GM18502 (cell line): ENCODE data around the gene HDHD3.
"Not testable (repeated sequence)": the region's sequence is repeated elsewhere in the genome, so short reads cannot be mapped to it uniquely, and the experiment has no call there.

Experiments
- ATAC-seq: cut with Tn5 transposase; IDR thresholded peaks from one replicate; pipeline ENCODE4 v1.9.1; 2021; ENCODE audit warnings: mild to moderate bottlenecking; ENCODE audit not compliant: unreplicated experiment, poor library complexity

The HDHD3 gene, protein sequence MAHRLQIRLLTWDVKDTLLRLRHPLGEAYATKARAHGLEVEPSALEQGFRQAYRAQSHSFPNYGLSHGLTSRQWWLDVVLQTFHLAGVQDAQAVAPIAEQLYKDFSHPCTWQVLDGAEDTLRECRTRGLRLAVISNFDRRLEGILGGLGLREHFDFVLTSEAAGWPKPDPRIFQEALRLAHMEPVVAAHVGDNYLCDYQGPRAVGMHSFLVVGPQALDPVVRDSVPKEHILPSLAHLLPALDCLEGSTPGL

DNA sequence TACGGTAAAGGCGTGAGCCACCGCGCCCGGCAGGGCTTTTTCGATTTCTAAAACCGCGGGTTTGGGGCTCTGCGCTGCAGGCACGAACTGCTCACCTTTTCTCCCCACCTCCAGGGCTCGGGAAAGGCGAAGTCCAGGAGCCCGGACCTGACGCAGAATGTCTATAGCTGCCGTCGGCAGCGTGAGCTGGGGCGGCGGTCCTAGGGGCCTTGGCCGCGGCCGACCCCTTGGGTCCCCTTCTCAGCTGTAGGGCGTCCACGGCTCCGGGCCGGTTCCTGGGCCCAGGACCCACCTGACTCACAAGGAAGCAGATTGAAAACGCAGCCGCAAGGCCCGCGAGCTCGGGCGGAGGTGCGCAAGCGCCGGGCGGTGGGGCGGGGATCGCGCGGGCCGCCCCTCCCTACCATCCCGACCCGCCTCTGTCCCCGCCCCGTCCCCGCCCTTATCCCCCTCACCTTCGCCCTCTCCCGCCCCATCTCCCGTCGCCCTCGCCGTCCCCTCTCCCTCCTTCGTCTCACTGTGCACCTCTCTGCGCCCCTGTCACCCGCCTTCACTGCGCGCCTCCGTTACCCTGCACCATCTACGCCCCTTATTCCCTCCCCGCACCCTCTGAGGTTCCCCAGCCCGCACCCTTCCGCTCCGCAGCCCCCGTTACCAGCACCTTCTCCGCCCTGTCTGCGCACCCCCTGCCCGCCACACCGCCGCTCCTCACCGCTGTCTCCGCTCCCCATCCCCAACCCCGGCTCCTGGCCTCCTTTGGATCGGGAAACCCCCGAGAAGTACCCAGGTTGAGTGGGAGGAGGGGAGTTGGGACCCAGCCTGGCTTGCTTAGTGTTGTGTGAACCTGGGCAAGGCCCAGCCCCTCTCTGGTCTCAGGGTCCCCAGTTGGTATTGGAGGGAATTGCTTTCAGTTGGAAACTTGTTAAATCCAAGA is at the start of gene HDHD3:
Gene HDHD3 (minus strand): TSS at position 353 of the 934 bp plus-strand sequence. CDS start 2,632 bp downstream, outside the sequence.
- peak; percentile 74 for ATAC-seq

GRCh38 chr9:113425072-113425471 is 48.3 kb upstream of the HDHD3 start:
- no peak for ATAC-seq

- no peak for ATAC-seq
These were observed 44.9 kb upstream of the HDHD3 start for GRCh38 chr9:113421726-113422125.

- no peak for ATAC-seq
These were observed 40.6 kb upstream of the HDHD3 start for GRCh38 chr9:113417370-113417769.

GRCh38 chr9:113416149-113416721 is 39.4 kb upstream of the HDHD3 start:
- peak; percentile 95 for ATAC-seq

DNA sequence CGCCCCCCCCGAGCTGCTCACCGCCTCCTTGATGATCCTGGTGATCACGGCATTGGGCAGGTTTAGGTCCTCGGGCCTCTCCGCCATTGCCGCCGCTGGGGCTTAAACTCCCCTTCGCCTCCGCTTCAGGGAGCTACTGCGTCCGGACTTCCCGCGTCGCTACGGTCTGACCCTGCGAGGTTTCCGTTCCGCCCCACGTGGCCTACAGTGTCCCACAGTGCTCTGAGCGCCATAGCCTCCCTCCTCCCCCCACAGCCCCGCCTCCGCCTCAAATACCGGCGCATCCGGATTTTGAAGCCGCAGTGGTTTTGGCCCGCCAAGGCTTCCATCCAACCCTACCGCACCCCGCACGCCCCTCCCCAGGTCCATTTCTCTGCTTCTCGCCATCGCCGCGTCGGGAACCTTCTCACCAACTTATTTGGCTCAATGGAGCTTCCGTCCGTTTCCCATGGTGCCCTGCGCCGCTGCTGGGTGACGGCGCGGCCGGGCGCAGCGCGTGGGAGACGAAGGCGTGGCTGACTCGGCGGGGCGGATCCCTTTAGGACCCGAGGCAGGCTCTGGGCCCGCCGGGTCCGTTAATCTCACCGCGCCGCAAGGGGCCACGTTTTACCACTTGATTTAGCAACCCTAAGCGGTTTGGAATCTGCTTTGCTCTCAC is 33.5 kb upstream of the HDHD3 start, which contains the start of the genes C9orf43 and POLE3:
Gene C9orf43 (plus strand): TSS at position 541 of the 658 bp plus-strand sequence. CDS start 2,747 bp downstream, outside the sequence.
Gene POLE3 (minus strand): TSS at position 469 of the 658 bp plus-strand sequence. CDS start 382 bp downstream, at position 87.
- peak; percentile 88 for ATAC-seq

- peak; percentile 3 for ATAC-seq
These were observed 33.1 kb upstream of the HDHD3 start for GRCh38 chr9:113409883-113410206.

DNA sequence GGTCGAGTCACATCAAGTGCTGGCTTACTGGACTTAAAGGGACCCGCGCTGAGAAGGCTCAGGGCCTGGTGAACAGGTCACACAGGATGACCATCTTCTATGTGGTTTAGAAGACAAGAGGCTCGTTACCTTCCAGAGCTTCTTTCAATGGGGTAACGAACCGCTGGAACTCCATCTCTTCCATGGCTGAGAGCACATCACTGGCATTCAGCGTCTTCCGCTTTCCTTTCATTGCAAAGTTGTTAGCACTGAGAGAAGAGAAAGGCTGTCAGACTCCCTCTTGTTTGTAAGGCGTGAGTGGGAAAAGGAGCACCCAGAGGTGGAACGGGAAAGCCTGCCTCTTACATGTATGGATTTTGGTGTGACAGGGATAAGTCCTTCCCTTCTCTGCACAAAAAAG is 32.7 kb upstream of the HDHD3 start:
- ATAC-seq: no peak

DNA sequence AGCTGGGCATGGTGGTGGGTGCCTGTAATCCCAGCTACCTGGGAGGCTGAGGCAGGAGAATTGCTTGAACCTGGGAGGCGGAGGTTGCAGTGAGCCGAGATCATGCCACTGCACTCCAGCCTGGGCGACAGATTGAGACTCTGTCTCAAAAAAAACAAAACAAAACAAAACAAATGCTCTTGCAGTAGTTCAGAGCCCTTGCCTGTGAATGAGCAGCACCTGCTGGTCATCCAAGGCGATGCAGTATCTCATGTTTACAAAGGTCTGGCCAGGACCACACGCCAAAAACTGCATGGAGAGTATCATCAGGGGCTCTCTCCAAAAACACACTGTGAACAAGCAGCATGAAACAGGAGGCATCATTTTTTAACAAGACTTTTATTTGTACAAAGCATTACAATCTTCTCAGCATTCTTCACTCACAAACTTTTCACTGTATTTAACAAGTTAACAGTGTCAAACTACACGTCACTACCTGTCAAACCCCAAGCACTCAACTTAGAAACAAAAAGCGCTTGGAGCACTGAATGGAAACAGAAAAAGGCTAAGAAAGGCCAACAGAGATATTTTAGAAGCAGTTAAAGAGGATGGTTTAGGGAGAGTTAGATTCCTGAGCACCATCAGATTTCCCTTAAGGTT is 30.2 kb upstream of the HDHD3 start:
- peak; percentile 37 for ATAC-seq

GRCh38 chr9:113406353-113406752 is 29.6 kb upstream of the HDHD3 start:
- ATAC-seq: not testable (repeated sequence)

DNA sequence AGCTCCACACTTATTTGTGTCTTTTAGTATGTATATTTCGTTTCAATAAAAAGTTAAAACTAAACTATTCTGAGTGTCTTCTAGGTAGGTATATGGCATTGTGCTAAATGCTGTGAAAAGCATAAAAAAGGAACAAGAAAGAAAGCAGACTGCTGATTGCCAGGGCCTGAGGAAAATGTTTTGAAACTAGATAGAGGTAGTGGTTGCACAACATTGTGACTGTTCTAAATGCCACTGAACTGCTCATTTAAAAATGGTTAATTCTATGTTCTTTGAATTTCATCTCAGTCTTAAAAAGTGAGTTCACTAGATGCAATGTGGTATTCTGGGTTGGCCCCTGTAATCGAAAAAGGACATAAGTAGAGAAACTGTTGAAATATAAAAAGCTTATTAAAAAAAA is 26.9 kb upstream of the HDHD3 start:
- ATAC-seq: no peak

DNA sequence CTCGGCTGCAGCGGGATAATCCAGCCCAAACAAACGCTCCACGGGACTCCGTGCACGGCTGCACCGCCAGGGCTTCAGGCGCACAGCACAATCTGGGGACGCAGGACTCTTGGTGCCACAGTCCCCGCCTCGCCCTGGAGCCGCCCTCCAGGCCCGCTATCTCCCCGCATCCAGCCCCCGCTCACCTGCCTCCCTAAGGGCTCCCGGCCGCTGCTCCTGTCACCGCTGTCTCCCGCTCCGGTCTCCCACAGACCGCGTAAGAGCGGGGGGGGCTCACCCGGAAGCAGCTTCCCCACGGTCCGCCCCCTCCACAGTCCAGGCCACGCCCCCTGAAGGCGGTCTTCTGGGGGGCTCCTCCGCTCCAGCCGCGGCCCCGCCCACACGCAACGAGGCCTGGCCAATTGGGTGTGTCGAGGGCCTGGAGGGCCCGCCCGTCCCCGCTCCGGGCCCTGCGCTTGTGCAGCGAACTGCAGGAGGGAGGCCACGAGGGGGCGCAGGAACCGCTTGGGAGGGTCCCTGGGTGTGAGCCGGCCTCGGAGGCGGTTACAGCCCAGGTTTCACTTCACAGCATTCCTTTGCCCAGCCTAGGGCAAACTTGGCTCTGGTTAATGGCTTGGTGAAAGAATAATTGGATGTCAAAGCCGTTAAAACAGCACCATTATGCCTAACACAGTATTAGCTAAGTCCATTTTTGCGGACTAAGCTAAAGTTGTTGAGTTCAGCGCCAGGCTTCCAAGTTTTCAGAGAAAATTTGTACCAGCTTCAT is 24.4 kb upstream of the HDHD3 start, which contains the start of gene ALAD:
Gene ALAD (minus strand): TSS at position 258 of the 766 bp plus-strand sequence. CDS start 7,725 bp downstream, outside the sequence.
- ATAC-seq: peak; percentile 99

DNA sequence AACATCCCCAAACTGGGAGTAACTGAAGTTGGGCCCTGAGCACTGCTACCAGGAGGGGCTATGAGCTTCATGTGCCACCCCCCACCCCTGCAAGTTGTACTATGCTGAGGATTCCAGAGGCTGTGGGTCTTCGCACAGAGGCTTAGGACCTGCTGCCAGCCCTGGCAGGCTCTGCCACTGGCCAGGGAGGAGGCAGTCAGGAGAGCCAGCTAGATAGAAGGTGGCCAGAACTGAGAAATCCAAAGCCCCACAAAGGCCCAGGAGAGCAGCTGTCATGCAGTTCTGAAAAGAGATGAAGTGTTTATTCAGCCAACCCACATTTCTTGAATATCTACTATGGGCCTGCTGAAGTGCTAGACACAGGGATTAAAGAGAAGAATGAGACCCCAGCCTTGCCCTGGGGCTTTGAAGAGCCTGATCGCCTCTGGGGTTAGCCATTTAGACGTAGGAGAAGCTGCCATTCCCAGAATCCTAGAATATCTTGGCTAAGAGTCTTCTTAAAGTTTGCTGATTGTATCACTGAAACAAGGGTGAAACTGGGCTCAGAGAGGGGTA is 22.9 kb upstream of the HDHD3 start:
- ATAC-seq: no peak

DNA sequence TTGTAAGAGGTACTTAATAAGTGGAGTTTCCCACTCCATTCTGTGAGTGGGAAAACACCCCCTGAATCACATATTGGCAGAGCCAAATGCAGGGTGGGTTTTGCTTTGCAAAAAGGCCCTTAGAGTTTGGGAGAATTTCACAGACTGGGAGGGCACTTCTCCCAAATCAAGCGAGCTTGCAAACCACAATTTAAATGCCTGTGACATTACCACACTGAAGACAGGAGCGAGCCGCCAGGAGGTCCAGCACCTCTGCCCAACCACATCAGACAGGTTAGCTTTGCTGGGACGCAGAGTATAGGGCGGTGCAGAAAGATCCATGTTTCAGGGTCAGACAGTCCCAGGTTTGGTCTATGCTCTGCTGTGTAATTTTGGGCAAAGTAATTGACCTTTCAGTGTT is 22.0 kb upstream of the HDHD3 start:
- no peak for ATAC-seq

- no peak for ATAC-seq
These were observed 20.4 kb upstream of the HDHD3 start for GRCh38 chr9:113397203-113397631.

- no peak for ATAC-seq
These were observed 18.4 kb upstream of the HDHD3 start for GRCh38 chr9:113395000-113395861.

DNA sequence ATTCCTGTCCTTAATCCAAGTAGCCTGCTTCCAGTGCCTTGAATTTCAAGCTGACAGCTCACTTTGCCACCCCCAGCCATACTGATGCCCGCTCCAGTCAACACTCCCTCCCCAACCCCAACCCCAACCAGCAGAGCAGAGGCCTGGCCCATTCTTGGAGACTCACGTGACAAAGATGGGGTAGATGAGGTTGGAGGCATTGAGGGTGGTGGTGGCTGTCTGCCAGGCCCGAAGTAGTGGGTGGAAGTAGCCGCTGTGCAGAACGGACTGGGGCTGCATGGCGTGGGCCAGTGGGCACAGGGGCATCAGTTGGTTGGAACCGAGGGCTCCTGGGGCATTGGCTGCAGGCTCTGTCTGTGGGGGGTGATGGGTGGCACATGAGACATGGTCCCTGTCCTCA is 16.5 kb upstream of the HDHD3 start:
- ATAC-seq: no peak

DNA sequence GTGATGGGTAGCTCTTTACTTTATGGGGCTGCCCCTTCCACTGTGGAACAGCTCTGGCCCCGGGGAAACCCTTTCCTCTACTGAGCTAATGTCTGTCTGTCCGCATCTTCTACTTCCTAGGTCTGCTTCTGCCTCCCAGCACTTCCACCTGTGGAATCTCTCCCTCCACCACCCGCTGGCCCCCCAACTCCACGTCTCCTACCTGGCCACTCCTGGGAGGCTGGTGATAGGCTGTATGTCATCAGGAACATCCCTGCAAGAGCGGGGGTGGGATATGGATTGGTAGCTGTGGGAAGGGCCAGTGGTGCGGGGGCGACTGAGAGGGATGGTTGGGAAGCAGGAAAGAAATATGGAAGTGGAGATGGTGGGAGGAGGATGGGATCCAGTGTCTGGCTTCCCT is 15.1 kb upstream of the HDHD3 start:
- no peak for ATAC-seq
